ENCODE results near the gene ENPP3. TPM values are rescaled to one million over a fixed set of nuclear protein-coding genes. Genes with fewer than 3 reads are reported as not detected.

Gene ENPP3
- polyA plus RNA-seq, 1 of the 3 experiments (the other 2 are of a cell fraction): not detected

- ChIA-PET CTCF (interaction anchor here (1.2 to 2.9 kb wide), 2 partner anchors 12 to 27 kb away, joined by 4 to 24 read pairs; partner anchors contain the start of gene MED23), POLR2A (no interaction called here)
- no peak overlapping the region for H3K9ac ChIP-seq
- no peaks in the 10 kb centered on the region for H4K20me1 ChIP-seq (ENCODE audit: insufficient read depth)
- H3K79me2 ChIP-seq (ENCODE audit: insufficient read depth): no peaks in the 10 kb centered on the region
- H3K4me3 ChIP-seq (ENCODE audit: low read depth in 2 of 2, low read length in 1 of 2): no peak overlapping the region
- no peak overlapping the region for H3K4me2 ChIP-seq
- no peak overlapping the region for H3K27ac ChIP-seq (ENCODE audit: low read depth in 2 of 2, low read length in 1 of 2)
- no peak for DNase-seq
- no peak overlapping the region for H2AFZ ChIP-seq (ENCODE audit: low read depth)
- H3F3A ChIP-seq (replicated peaks; ENCODE audit: insufficient read depth): no peaks in the 10 kb centered on the region
- no peaks in the 10 kb centered on the region for H3K4me1 ChIP-seq (ENCODE audit: control insufficient read depth in 1 of 2, insufficient read depth in 2 of 2, low read depth in 1 of 2, low read length in 1 of 2)
- H3K9me3 ChIP-seq: no peaks in the 10 kb centered on the region
- TF ChIP-seq, protein P1, sequence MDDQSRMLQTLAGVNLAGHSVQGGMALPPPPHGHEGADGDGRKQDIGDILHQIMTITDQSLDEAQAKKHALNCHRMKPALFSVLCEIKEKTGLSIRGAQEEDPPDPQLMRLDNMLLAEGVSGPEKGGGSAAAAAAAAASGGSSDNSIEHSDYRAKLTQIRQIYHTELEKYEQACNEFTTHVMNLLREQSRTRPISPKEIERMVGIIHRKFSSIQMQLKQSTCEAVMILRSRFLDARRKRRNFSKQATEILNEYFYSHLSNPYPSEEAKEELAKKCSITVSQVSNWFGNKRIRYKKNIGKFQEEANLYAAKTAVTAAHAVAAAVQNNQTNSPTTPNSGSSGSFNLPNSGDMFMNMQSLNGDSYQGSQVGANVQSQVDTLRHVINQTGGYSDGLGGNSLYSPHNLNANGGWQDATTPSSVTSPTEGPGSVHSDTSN (IDR thresholded peaks at IDR 0.05): no peak
- TF ChIP-seq USF1 (IDR thresholded peaks at IDR 0.05; ENCODE audit: borderline replicate concordance, low read depth): no peak
- TF ChIP-seq SMC3 (IDR thresholded peaks at IDR 0.05; ENCODE audit: low read depth, low read length): no peak
- TF ChIP-seq RFX5 (IDR thresholded peaks at IDR 0.05; ENCODE audit: low read length): no peak
- no peak for TF ChIP-seq NFIC (IDR thresholded peaks at IDR 0.05; ENCODE audit: borderline replicate concordance)
- TF ChIP-seq MAX (IDR thresholded peaks at IDR 0.05; ENCODE audit: low read depth): no peak
- TF ChIP-seq, protein P2, sequence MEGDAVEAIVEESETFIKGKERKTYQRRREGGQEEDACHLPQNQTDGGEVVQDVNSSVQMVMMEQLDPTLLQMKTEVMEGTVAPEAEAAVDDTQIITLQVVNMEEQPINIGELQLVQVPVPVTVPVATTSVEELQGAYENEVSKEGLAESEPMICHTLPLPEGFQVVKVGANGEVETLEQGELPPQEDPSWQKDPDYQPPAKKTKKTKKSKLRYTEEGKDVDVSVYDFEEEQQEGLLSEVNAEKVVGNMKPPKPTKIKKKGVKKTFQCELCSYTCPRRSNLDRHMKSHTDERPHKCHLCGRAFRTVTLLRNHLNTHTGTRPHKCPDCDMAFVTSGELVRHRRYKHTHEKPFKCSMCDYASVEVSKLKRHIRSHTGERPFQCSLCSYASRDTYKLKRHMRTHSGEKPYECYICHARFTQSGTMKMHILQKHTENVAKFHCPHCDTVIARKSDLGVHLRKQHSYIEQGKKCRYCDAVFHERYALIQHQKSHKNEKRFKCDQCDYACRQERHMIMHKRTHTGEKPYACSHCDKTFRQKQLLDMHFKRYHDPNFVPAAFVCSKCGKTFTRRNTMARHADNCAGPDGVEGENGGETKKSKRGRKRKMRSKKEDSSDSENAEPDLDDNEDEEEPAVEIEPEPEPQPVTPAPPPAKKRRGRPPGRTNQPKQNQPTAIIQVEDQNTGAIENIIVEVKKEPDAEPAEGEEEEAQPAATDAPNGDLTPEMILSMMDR (IDR thresholded peaks at IDR 0.05): no peak
- TF ChIP-seq EP300 (IDR thresholded peaks at IDR 0.05; ENCODE audit: borderline replicate concordance in 1 of 2, low read depth in 1 of 2, low read length in 1 of 2): no peak
- no peak for TF ChIP-seq GABPA (IDR thresholded peaks at IDR 0.05; ENCODE audit: low read depth)
- no peak for TF ChIP-seq TEAD4 (IDR thresholded peaks at IDR 0.05; ENCODE audit: borderline replicate concordance, insufficient read depth)
- no peak for TF ChIP-seq MXI1 (IDR thresholded peaks at IDR 0.05; ENCODE audit: low read depth, low read length)
- TF ChIP-seq USF2 (IDR thresholded peaks at IDR 0.05; ENCODE audit: borderline replicate concordance, low read depth, low read length): no peak
- TF ChIP-seq TAF1 (IDR thresholded peaks at IDR 0.05; ENCODE audit: borderline replicate concordance, low read depth, low read length): no peak
- no peak for TF ChIP-seq POLR2AphosphoS5 (IDR thresholded peaks at IDR 0.05; ENCODE audit: low read depth, low read length)
- no peak for TF ChIP-seq CHD2 (IDR thresholded peaks at IDR 0.05; ENCODE audit: low read length, partially characterized antibody)
- no peak for TF ChIP-seq FOSL2 (IDR thresholded peaks at IDR 0.05; ENCODE audit: borderline replicate concordance, low read depth)
- no peak for TF ChIP-seq FOXM1 (IDR thresholded peaks at IDR 0.05; ENCODE audit: low read depth)
- TF ChIP-seq RXRA (IDR thresholded peaks at IDR 0.05; ENCODE audit: borderline replicate concordance, low read depth): no peak
- TF ChIP-seq ELF1 (IDR thresholded peaks at IDR 0.05): no peak
- H3K9me2 ChIP-seq: no peaks in the 10 kb centered on the region
- peaks cover 11% of the 10 kb centered on the region for H3K27me3 ChIP-seq (ENCODE audit: insufficient read depth)
- H3K36me3 ChIP-seq (replicated peaks in 1 of 2; ENCODE audit: control insufficient read depth in 1 of 2, insufficient read depth in 2 of 2, low read length in 1 of 2): no peaks in the 10 kb centered on the region
- 11% methylated on average over 3 of the region's 3 CpGs for WGBS (ENCODE audit: low lambda C conversion rate)
These were observed 3.5 kb downstream of the ENPP3 start for GRCh38 chr6:131640576-131640975.
